ENCODE results near the gene C14orf93. TPM values are rescaled to one million over a fixed set of nuclear protein-coding genes. Genes with fewer than 3 reads are reported as not detected.

Gene C14orf93
- total and polyA plus RNA-seq, 9 of the 15 experiments (the other 6 are each of a cell fraction or from before 2014, with no cell fraction given), result 2.2 to 22.4 (median 16.1) TPM

DNA sequence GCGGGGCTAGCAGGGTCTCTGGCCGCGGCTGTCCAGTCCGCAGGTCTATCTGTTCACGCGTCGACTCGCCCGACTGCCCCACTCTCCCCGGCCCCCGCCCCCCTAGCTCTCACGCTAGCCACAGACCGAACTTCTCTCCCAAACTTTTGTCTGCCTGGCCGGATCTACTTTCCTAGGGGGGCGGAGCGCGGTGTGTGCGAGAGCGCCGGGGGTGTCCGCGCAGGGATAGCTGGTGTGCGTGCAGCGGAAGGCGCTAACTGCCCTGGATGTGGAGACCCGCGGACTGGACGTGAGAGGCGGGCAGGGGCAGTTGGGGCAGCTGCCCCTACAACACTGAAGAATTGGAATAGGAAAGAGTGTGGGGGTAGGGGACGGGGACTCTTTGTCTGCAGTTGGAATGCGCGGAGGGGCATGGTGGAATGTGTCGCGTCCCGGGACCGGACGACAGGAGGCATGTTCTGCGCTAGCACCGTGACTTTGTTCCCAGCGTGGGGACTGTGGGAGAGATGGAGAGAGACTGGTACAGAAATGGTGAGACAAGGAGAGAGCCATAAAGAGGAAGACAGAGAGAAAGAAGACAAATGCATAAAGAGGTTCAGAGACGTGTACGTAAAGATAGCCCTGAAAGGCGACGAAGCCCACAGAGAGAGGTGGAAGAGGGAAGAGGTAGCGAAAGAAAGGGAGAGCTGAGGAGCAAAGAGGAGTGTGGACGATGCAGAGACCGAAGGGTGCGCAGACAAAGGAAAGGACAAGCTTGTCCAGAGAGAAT, 27.3 kb downstream of the C14orf93 start, which contains the start of gene AJUBA (continued):
- TF ChIP-seq YY1 (IDR thresholded peaks at IDR 0.05; ENCODE audit: borderline replicate concordance in 1 of 3, control insufficient read depth in 1 of 3, extremely low read depth in 1 of 3, insufficient read depth in 3 of 3, insufficient read length in 1 of 3, insufficient replicate concordance in 2 of 3, low read depth in 1 of 3, low read length in 2 of 3) (peak in 1 of 3 experiments; percentile 11), BCL6 (CRISPR knock-in tag; IDR thresholded peaks at IDR 0.05) (no peak), LCOR (CRISPR knock-in tag; IDR thresholded peaks at IDR 0.05) (peak; percentile 33; the same call in 1 of the 2 replicates), NCOR1 (IDR thresholded peaks at IDR 0.05) (peak; percentile 70), ZNF707 (CRISPR knock-in tag; conservative IDR thresholded peaks at IDR 0.05) (no peak), ESRRA (IDR thresholded peaks at IDR 0.05; ENCODE audit: borderline replicate concordance, low read depth) (peak; percentile 69; the same call in 1 of the 2 replicates), XRCC5 (IDR thresholded peaks at IDR 0.05; ENCODE audit: low read depth, low read length) (peak; percentile 72), FOXK2 (conservative IDR thresholded peaks at IDR 0.05 in 1 of 2, IDR thresholded peaks at IDR 0.05 in 1 of 2; ENCODE audit: low read depth in 2 of 2) (no peak; a peak in 1 of 4 replicates), EHMT2 (IDR thresholded peaks at IDR 0.05) (peak; percentile 26; the same call in 1 of the 2 replicates), SMARCC2 (IDR thresholded peaks at IDR 0.05; ENCODE audit: low read depth) (0 out of 2 replicates have a peak, but pooled peaks have one; percentile 34), TRIM28 (IDR thresholded peaks at IDR 0.05) (peak; percentile 79), GABPB1 (CRISPR knock-in tag; IDR thresholded peaks at IDR 0.05) (peak; percentile 71), KDM4B (IDR thresholded peaks at IDR 0.05; ENCODE audit: borderline replicate concordance in 2 of 2, low read depth in 1 of 2) (peak in 1 of 2 experiments; percentile 48; a peak in 1 of 4 replicates), RCOR1 (IDR thresholded peaks at IDR 0.05; ENCODE audit: borderline replicate concordance in 1 of 2, low read depth in 2 of 2, low read length in 2 of 2) (peak; percentile 8 to 55; a peak in 1 of 4 replicates), LARP7 (IDR thresholded peaks at IDR 0.05) (peak; percentile 93; the same call in 1 of the 2 replicates), ZNF197 (CRISPR knock-in tag; IDR thresholded peaks at IDR 0.05; ENCODE audit: low read depth) (0 out of 2 replicates have a peak, but pooled peaks have one; percentile 54), CSDE1 (IDR thresholded peaks at IDR 0.05) (peak in 1 of 2 experiments; percentile 67; a peak in 1 of 4 replicates), TAF1 (IDR thresholded peaks at IDR 0.05; ENCODE audit: control insufficient read depth, extremely low read depth, insufficient read depth, low read length, severe bottlenecking) (peak; percentile 35)
- TF ChIP-seq, protein P1, sequence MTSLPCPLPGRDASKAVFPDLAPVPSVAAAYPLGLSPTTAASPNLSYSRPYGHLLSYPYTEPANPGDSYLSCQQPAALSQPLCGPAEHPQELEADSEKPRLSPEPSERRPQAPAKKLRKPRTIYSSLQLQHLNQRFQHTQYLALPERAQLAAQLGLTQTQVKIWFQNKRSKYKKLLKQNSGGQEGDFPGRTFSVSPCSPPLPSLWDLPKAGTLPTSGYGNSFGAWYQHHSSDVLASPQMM (CRISPR knock-in tag; IDR thresholded peaks at IDR 0.05), result no peak
- TF ChIP-seq, protein P2, sequence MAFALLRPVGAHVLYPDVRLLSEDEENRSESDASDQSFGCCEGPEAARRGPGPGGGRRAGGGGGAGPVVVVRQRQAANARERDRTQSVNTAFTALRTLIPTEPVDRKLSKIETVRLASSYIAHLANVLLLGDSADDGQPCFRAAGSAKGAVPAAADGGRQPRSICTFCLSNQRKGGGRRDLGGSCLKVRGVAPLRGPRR (CRISPR knock-in tag; IDR thresholded peaks at IDR 0.05), result no peak
- TF ChIP-seq, protein P3, sequence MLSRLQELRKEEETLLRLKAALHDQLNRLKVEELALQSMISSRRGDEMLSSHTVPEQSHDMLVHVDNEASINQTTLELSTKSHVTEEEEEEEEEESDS (CRISPR knock-in tag; IDR thresholded peaks at IDR 0.05), result no peak
- TF ChIP-seq, protein P4, sequence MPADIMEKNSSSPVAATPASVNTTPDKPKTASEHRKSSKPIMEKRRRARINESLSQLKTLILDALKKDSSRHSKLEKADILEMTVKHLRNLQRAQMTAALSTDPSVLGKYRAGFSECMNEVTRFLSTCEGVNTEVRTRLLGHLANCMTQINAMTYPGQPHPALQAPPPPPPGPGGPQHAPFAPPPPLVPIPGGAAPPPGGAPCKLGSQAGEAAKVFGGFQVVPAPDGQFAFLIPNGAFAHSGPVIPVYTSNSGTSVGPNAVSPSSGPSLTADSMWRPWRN (IDR thresholded peaks at IDR 0.05; ENCODE audit: low read depth), result peak; percentile 62; the same call in 1 of the 2 replicates
- TF ChIP-seq, protein P5, sequence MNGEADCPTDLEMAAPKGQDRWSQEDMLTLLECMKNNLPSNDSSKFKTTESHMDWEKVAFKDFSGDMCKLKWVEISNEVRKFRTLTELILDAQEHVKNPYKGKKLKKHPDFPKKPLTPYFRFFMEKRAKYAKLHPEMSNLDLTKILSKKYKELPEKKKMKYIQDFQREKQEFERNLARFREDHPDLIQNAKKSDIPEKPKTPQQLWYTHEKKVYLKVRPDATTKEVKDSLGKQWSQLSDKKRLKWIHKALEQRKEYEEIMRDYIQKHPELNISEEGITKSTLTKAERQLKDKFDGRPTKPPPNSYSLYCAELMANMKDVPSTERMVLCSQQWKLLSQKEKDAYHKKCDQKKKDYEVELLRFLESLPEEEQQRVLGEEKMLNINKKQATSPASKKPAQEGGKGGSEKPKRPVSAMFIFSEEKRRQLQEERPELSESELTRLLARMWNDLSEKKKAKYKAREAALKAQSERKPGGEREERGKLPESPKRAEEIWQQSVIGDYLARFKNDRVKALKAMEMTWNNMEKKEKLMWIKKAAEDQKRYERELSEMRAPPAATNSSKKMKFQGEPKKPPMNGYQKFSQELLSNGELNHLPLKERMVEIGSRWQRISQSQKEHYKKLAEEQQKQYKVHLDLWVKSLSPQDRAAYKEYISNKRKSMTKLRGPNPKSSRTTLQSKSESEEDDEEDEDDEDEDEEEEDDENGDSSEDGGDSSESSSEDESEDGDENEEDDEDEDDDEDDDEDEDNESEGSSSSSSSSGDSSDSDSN (IDR thresholded peaks at IDR 0.05; ENCODE audit: borderline replicate concordance in 1 of 2, low read depth in 2 of 2, low read length in 2 of 2), result 0 out of 4 replicates have a peak, but pooled peaks have one; percentile 39 to 40
